SW 1271 (cell line): ENCODE results near the gene CYP4Z1.
"Not testable (repeated sequence)": the region's sequence is repeated elsewhere in the genome, so short reads cannot be mapped to it uniquely, and the experiment has no call there.

Experiments
- DNase-seq, 2 experiments: peaks; one replicate each; lab custom pipeline; 2025; lab: John Stamatoyannopoulos, UW

CYP4Z1 gene

DNA sequence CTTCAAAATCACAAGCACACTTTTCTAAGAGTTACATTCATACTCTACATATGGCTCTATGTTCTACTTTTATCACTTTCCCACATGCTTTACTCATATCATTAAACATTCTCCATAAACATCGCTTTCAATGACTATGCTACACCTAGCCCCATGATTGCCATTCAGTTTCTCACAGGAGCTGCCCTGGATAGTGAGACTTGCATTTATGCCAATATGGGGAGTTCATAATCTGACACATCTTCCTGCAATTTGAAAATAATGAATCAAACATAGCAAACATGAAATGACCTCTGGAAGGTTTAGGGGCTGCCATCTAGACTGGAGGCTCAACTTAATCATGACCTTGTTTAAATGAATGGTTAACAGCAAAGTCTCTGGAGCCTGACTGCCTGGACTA lies 61.2 kb downstream of the CYP4Z1 start:
- DNase-seq = no peak

- DNase-seq = not testable (repeated sequence)
Observed at GRCh38 chr1:47128854-47129253, 61.8 kb downstream of the CYP4Z1 start.

DNA sequence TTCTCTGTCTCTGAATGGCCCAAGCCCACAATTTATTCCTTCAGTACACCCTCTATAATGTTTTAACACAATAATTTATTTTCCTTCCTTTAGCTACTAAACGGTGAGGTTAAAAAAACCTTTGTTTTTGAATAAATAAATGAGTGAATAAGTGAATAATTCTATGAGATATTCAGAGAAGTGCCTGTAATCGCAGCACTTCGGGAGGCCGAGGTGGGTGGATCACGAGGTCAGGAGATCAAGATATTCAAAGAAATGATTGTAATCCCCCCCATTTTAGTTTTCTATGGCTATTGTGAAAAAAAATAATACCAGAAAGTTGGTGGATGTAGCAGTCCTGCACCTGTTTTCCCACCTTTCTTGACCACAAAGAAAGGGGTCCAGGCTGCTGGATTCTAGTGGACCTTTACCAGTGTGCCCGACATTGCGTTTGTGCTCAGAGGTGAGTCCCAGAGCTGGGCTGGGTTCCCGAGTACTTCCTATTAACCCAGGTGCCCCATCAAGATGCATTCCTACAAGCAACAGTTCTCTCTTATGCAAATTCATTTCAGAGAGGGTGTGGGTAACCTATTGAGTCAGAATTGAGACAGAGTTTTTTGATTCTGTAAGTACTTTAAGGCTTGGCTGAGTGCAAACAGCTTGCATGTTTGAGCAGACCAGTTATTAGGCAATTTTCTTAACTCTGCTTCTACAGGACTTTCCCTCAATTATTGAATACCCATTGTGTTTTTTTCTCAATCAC lies 62.6 kb downstream of the CYP4Z1 start:
- DNase-seq = not testable (repeated sequence)

GRCh38 chr1:47132665-47133064 lies 65.6 kb downstream of the CYP4Z1 start:
- DNase-seq = not testable (repeated sequence)

DNA sequence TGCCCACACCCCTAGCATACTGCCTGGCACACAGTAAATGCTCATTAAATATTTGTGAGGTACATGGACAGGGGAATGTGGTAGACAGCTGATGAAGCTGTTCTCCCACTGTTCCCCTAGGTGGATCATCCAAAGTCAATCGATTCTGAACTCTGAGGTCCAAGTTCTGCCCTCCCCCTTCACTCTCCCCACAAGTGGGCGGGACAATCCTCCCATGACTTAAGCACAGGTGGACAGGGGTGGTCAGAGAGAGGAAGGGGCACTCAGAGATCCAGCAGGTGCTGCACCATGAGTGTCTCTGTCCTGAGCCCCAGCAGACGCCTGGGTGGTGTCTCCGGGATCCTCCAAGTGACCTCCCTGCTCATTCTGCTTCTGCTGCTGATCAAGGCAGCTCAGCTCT lies 70.2 kb downstream of the CYP4Z1 start, which contains the start of gene CYP4A22:
TSS of gene CYP4A22 (plus strand) at position 244 of the 400 bp plus-strand sequence. CDS start at position 289, 45 bp downstream.
- DNase-seq = no peak

DNA sequence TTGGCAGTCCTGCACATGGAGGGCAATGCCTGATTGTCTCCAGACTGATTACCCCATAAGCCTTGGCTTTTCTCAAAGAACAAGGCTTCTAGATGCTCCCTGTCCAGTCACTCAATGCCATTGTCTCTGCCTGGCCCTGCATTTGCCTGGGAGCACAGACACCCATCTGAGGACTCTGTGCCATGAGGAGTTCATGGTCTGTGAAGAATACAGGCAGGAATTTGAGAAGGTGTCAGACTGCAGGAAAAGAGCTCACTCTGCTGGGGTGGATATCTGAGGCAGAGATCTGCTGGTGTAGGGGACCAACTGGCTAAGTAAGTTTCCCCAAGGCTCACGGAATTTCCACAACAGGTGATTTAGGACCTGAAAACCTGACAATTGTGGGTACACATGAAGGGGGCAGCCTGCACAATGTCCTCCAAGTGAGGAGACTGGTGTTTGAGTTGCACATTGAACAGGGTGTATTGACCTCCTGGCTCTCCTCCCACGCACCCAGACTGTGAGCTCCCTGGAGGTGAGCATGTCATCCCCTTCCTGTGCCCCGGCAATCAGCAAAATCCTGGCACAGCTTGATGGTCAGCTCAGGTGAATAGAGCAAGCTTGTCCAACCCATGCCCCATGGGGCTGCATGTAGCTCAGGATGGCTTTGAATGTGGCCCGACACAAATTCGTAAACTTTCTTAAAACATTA lies 71.0 kb downstream of the CYP4Z1 start:
- no peak for DNase-seq

- DNase-seq = not testable (repeated sequence)
Observed at GRCh38 chr1:47140358-47140757, 73.3 kb downstream of the CYP4Z1 start.

DNA sequence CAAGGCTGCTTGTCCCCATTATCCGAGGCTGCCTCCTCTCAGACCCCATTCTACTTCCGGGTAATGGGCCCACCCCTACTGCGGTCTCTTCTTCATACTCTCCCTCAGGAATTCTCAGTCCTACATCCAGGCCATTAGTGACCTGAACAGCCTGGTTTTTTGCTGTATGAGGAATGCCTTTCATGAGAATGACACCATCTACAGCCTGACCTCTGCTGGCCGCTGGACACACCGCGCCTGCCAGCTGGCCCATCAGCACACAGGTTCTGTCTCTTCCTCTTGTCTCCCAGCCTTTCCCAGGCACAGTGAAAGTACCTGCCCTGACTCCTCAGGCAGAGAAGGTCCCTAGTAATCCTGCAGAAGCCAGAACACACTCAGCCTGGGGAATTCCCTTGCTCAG lies 76.6 kb downstream of the CYP4Z1 start:
- not testable (repeated sequence) for DNase-seq

GRCh38 chr1:47146495-47146894 lies 79.5 kb downstream of the CYP4Z1 start:
- DNase-seq = not testable (repeated sequence)

DNA sequence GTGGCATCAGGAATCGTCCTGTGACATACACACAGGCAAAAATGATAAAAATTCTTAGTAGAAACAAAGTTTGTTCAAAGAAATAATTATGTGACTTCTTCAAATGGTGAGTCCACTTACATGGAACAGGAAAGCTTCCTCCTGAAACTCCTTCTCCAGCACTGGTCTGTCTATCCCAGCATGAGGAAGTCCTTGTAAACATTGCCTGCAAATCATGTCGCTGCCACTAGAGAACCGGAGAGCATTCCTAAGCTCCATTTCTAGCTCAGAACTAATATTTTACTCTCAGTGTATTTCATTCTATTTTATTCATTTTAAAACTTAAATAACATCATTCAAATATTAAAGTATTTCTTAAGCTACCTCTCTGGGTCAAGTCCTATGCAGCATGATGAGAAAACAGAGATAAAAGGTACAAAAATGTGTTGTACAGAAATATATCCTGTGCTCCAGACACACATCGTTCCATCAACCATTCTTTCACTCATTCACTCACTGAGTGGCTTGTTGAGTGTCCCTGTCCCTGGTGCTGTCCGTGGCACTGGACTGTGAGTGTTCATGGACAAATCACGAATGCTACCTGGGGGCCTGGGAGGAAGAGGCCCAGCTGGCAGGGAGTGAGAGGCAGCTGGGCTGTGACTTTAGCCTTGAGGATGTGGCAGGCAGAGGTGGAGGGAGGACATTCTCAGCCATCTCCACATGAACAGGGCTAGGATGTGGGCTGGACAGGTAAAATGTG lies 80.2 kb downstream of the CYP4Z1 start:
- DNase-seq = no peak

DNA sequence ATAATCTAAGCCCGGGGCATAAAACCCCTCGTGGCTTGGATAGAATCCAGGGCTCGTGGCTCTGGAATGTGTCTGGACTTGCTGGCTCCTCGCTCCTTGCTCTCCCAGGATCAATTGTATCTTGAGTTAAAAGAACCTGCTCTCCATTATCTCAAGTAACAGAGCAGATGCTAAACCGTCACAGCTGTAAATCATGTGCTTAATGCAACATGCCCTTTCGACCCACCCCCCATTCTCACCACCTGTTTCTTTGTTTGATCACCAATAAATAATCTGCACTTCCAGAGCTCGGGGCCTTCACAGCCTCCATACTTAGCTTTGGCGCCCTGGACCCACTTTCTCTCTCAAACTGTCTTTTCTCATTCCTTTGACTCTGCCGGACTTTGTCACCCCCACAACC lies 82.1 kb downstream of the CYP4Z1 start:
- not testable (repeated sequence) for DNase-seq

DNA sequence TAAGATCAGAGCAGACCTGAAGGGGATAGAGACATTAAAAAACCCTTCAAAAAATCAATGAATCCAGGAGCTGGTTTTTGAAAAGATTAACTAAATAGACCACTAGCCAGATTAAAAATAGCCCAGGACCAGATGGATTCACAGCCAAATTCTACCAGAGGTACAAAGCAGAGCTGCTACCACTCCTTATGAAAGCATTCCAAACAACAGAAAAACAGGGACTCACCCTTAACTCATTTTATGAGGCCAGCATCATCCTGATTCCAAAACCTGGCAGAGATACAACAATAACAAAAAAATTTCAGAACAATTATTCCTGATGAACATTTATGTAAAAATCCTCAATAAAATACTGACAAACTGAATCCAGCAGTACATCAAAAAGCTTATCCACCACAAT lies 89.4 kb downstream of the CYP4Z1 start:
- DNase-seq = not testable (repeated sequence)

DNA sequence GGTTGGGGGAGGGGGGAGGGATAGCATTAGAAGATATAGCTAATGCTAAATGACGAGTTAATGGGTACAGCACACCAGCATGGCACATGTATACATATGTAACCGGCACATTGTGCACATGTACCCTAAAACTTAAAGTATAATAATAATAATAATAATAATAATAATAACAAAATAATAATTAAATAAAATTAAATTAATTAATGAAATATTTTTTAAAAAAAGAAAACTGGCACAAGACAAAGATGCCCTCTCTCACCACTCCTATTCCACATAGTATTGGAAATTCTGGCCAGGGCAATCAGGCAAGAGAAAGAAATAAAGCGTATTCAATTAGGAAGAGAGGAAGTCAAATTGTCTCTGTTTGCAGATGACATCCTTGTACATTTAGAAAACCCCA lies 90.9 kb downstream of the CYP4Z1 start:
- DNase-seq = not testable (repeated sequence)

GRCh38 chr1:47160716-47161115 lies 93.7 kb downstream of the CYP4Z1 start:
- DNase-seq = no peak

DNA sequence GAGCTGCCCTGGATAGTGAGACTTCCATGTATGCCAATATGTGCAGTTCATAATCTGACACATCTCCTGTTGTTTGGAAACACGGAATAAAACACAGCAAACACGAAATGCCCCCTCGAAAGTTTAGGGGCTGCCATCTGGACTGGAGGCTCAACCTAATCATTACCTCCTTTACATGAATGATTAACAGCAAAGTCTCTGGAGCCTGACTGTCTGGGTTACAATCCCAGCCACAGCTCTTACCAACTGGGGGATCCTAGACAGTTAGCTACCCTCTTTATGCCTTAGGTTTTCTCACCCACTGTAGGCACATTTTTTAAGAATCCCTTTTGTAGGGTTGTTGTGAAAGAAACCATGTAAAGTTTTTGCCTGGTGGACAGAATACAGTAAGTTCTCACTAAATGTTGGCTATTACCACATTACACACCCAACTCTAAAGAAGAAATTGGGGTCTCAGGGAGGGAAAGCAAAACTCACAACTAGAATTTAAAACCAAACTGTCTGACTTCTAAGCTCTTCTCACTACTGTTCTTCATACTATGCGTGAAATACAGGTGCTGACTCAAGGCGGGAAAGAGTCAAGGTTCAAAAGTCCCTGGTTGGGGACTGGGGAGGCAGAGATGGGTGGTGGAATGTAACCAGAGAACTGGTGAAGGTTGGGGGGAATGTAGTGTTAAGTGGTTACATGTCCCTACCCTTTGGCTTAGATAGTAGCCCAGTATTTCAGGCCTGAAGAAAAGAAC lies 94.4 kb downstream of the CYP4Z1 start:
- no peak for DNase-seq

GRCh38 chr1:47164552-47164951 lies 97.5 kb downstream of the CYP4Z1 start:
- no peak for DNase-seq
